Glutamatergic neuron (in vitro differentiated cells): ENCODE measurements around the gene TMEM163. TPM values are rescaled to one million over a fixed set of nuclear protein-coding genes. Genes with fewer than 3 reads are reported as not detected.

Experiments used
- DNase-seq: peaks from one replicate; pipeline ENCODE4 v3.0.0; 2022
- H3K27ac Mint-ChIP-seq: one replicate; pipeline ENCODE4 v1.8.0; 2020; ENCODE audit warnings: mild to moderate bottlenecking, mixed read lengths, inconsistent platforms; ENCODE audit not compliant: unreplicated experiment
- H3K27me3 Mint-ChIP-seq: one replicate; pipeline ENCODE4 v1.8.0; 2020; ENCODE audit warnings: mild to moderate bottlenecking, moderate library complexity, mixed read lengths, inconsistent platforms; ENCODE audit not compliant: unreplicated experiment
- H3K36me3 Mint-ChIP-seq: one replicate; pipeline ENCODE4 v1.8.0; 2020; ENCODE audit warnings: mild to moderate bottlenecking, mixed read lengths, inconsistent platforms; ENCODE audit not compliant: unreplicated experiment
- H3K4me1 Mint-ChIP-seq: one replicate; pipeline ENCODE4 v1.8.0; 2020; ENCODE audit warnings: mild to moderate bottlenecking, low read depth, mixed read lengths, inconsistent platforms; ENCODE audit not compliant: unreplicated experiment
- H3K4me3 Mint-ChIP-seq: one replicate; pipeline ENCODE4 v1.8.0; 2020; ENCODE audit warnings: mild to moderate bottlenecking, mixed read lengths, inconsistent platforms; ENCODE audit not compliant: unreplicated experiment
- H3K9me3 Mint-ChIP-seq: one replicate; pipeline ENCODE4 v1.8.0; 2020; ENCODE audit warnings: mild to moderate bottlenecking, moderate library complexity, mixed read lengths, inconsistent platforms; ENCODE audit not compliant: unreplicated experiment
- CTCF ChIP-seq: fragments of 200-600 bp; sonication (generic); IDR thresholded peaks from one replicate; pipeline ENCODE4 v1.5.0; 2021; ENCODE audit not compliant: partially characterized antibody, unreplicated experiment
- total RNA-seq: library from RNA; stranded (reverse); fragmentation: NEBNext Ultra II Directional; extraction: Animal tissue kit (Norgen Biotek cat#: 25700); gene quantifications from one replicate; pipeline ENCODE4 v1.2.1, GENCODE V29; 2021; ENCODE audit not compliant: unreplicated experiment

The TMEM163 gene
- total RNA-seq, 1 donor from 2014 or later, result 27.7 TPM

GRCh38 chr2:134578316-134578715 is 140.5 kb downstream of the TMEM163 start:
- peaks cover 9% of the 10 kb centered on the region for H3K4me1 Mint-ChIP-seq
- H3K4me3 Mint-ChIP-seq, result no peak overlapping the region
- DNase-seq, result no peak
- no peak for TF ChIP-seq CTCF
- H3K27ac Mint-ChIP-seq, result peak overlapping the region; percentile 63
- H3K36me3 Mint-ChIP-seq, result no peaks in the 10 kb centered on the region
- peaks cover 7% of the 10 kb centered on the region for H3K27me3 Mint-ChIP-seq
- peaks cover 4% of the 10 kb centered on the region for H3K9me3 Mint-ChIP-seq

GRCh38 chr2:134576478-134576877 is 142.3 kb downstream of the TMEM163 start:
- H3K9me3 Mint-ChIP-seq, result peaks cover 4% of the 10 kb centered on the region
- H3K27me3 Mint-ChIP-seq, result peaks cover 7% of the 10 kb centered on the region
- H3K36me3 Mint-ChIP-seq, result no peaks in the 10 kb centered on the region
- H3K4me1 Mint-ChIP-seq, result peaks cover 8% of the 10 kb centered on the region
- no peak overlapping the region for H3K27ac Mint-ChIP-seq
- no peak overlapping the region for H3K4me3 Mint-ChIP-seq
- no peak for DNase-seq
- TF ChIP-seq CTCF, result no peak

GRCh38 chr2:134575888-134576287 is 142.9 kb downstream of the TMEM163 start:
- Mint-ChIP-seq H3K27me3 (peaks cover 7% of the 10 kb centered on the region), H3K36me3 (no peaks in the 10 kb centered on the region), H3K27ac (no peak overlapping the region), H3K4me3 (no peak overlapping the region), H3K9me3 (peaks cover 4% of the 10 kb centered on the region), H3K4me1 (peaks cover 8% of the 10 kb centered on the region)
- TF ChIP-seq CTCF, result no peak
- DNase-seq, result no peak

- H3K4me3 Mint-ChIP-seq, result no peak overlapping the region
- H3K27ac Mint-ChIP-seq, result peak overlapping the region; percentile 69
- H3K4me1 Mint-ChIP-seq, result peaks cover 10% of the 10 kb centered on the region
- H3K36me3 Mint-ChIP-seq, result no peaks in the 10 kb centered on the region
- no peak for TF ChIP-seq CTCF
- H3K27me3 Mint-ChIP-seq, result peaks cover 10% of the 10 kb centered on the region
- peaks cover 4% of the 10 kb centered on the region for H3K9me3 Mint-ChIP-seq
- no peak for DNase-seq
Measured at GRCh38 chr2:134574611-134575330, 144.0 kb downstream of the TMEM163 start.

GRCh38 chr2:134573724-134574123 is 145.1 kb downstream of the TMEM163 start:
- TF ChIP-seq CTCF, result no peak
- Mint-ChIP-seq H3K4me3 (no peak overlapping the region), H3K9me3 (peaks cover 4% of the 10 kb centered on the region), H3K36me3 (no peaks in the 10 kb centered on the region), H3K27ac (no peak overlapping the region), H3K4me1 (peaks cover 10% of the 10 kb centered on the region), H3K27me3 (peaks cover 10% of the 10 kb centered on the region)
- no peak for DNase-seq
